ENCODE measurements around the gene NFE2L2.
A peak's percentile ranks its signal among the peaks of the same experiment; 100 is the strongest.
"Not testable (repeated sequence)": the region's sequence is repeated elsewhere in the genome, so short reads cannot be mapped to it uniquely, and the experiment has no call there.

Gene NFE2L2

GRCh38 chr2:177268187-177268871 is 3.8 kb upstream of the NFE2L2 start:
- peaks cover 8% of the 10 kb centered on the region; the same call in 1 of the 2 replicates for H3K79me2 ChIP-seq (ENCODE audit: insufficient read depth, low read length)
- H3K36me3 ChIP-seq (ENCODE audit: insufficient read depth, low read length) = no peaks in the 10 kb centered on the region
- H3K27me3 ChIP-seq (ENCODE audit: insufficient read depth, low read length, poor library complexity, severe bottlenecking) = peaks cover 5% of the 10 kb centered on the region
- no peaks in the 10 kb centered on the region for H3K9me3 ChIP-seq (ENCODE audit: insufficient read depth, low read depth, low read length)
- no peak overlapping the region for H3K9ac ChIP-seq (ENCODE audit: low read depth, low read length, poor library complexity, severe bottlenecking)
- no peak overlapping the region for H3K4me3 ChIP-seq (ENCODE audit: low read length, poor library complexity, severe bottlenecking)
- H4K20me1 ChIP-seq (ENCODE audit: insufficient read depth, low read length, poor library complexity, severe bottlenecking) = no peaks in the 10 kb centered on the region
- no peaks in the 10 kb centered on the region for H3F3A ChIP-seq (ENCODE audit: low read depth)
- H3K9me2 ChIP-seq (replicated peaks; ENCODE audit: low read depth, low read length) = no peaks in the 10 kb centered on the region
- TF ChIP-seq EZH2phosphoT487 (IDR thresholded peaks at IDR 0.05; ENCODE audit: borderline replicate concordance) (no peak), CTCF (conservative IDR thresholded peaks at IDR 0.05; ENCODE audit: low read length) (no peak)
- H2AFZ ChIP-seq (ENCODE audit: low read length) = no peak overlapping the region
- H3K4me2 ChIP-seq (ENCODE audit: low read depth, low read length, poor library complexity, severe bottlenecking) = no peak overlapping the region
- H3K4me1 ChIP-seq (ENCODE audit: insufficient read depth, low read length, poor library complexity, severe bottlenecking) = peaks cover 29% of the 10 kb centered on the region

- not testable (repeated sequence) for H3K36me3 ChIP-seq (ENCODE audit: insufficient read depth, low read length); H3K27me3 ChIP-seq (ENCODE audit: insufficient read depth, low read length, poor library complexity, severe bottlenecking); H2AFZ ChIP-seq (ENCODE audit: low read length); H3K9me3 ChIP-seq (ENCODE audit: insufficient read depth, low read depth, low read length); H3K9me2 ChIP-seq (replicated peaks; ENCODE audit: low read depth, low read length); H3K9ac ChIP-seq (ENCODE audit: low read depth, low read length, poor library complexity, severe bottlenecking); H3F3A ChIP-seq (ENCODE audit: low read depth); H3K4me3 ChIP-seq (ENCODE audit: low read length, poor library complexity, severe bottlenecking); H3K4me2 ChIP-seq (ENCODE audit: low read depth, low read length, poor library complexity, severe bottlenecking)
- Histone ChIP-seq H4K20me1 (ENCODE audit: insufficient read depth, low read length, poor library complexity, severe bottlenecking) (peaks cover 14% of the 10 kb centered on the region), H3K79me2 (ENCODE audit: insufficient read depth, low read length) (peaks cover 22% of the 10 kb centered on the region), H3K4me1 (ENCODE audit: insufficient read depth, low read length, poor library complexity, severe bottlenecking) (peaks cover 30% of the 10 kb centered on the region)
Measured at GRCh38 chr2:177266955-177267354, 2.4 kb upstream of the NFE2L2 start.

DNA sequence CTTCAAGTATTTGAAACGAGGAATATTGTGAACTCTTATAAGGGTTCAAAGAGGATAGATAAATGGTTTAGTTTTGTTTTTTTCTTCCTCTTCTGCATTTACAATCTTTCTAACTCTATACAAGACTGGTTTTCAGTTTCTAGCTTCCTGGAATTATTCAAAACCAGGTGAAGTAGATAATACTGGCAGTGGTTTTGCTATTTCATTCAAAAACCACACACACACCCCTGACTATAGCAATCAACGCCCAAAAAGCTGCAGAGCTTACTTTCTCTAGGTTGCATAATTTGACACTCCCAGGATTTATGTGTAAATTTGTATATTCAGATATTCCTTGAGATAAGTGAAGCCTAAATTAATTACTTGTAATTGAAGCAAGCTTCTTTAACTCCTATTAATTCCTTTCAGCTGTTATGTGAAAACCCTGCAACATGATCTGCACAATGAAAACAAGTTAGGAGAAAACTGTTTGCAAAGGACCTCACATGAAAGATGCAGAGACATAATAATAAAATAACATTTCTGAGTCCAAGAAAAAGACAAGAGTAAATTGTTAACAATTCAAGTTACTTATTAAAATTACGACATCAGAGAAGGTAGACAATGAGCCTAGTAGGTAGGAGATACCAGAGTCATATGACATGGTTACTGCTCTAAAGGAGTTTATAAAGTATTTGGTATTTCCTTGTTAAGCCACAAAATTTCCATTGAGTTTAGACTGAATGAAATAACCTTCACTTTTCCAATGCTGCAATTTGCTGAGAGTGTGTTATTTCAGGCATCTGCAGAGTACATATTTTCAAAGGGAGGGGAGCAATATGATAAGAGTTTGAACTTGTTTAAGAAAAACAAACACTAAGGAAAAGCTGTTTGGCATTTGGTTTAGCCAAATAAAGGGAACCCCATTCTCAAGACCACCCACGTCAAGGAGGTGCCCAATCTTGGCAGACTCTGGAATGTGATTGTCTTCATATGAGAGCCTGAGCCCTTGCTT is 1.6 kb upstream of the NFE2L2 start:
- peaks cover 22% of the 10 kb centered on the region for H4K20me1 ChIP-seq (ENCODE audit: insufficient read depth, low read length, poor library complexity, severe bottlenecking)
- peak overlapping the region; percentile 85 for H3K4me2 ChIP-seq (ENCODE audit: low read depth, low read length, poor library complexity, severe bottlenecking)
- TF ChIP-seq CTCF (conservative IDR thresholded peaks at IDR 0.05; ENCODE audit: low read length) (no peak), EZH2phosphoT487 (IDR thresholded peaks at IDR 0.05; ENCODE audit: borderline replicate concordance) (no peak)
- no peaks in the 10 kb centered on the region for H3K9me2 ChIP-seq (replicated peaks; ENCODE audit: low read depth, low read length)
- no peaks in the 10 kb centered on the region for H3K9me3 ChIP-seq (ENCODE audit: insufficient read depth, low read depth, low read length)
- H3K4me3 ChIP-seq (ENCODE audit: low read length, poor library complexity, severe bottlenecking) = peak overlapping the region; percentile 92
- peaks cover 30% of the 10 kb centered on the region for H3K79me2 ChIP-seq (ENCODE audit: insufficient read depth, low read length)
- no peaks in the 10 kb centered on the region for H3F3A ChIP-seq (ENCODE audit: low read depth)
- H3K4me1 ChIP-seq (ENCODE audit: insufficient read depth, low read length, poor library complexity, severe bottlenecking) = peaks cover 36% of the 10 kb centered on the region
- H3K36me3 ChIP-seq (ENCODE audit: insufficient read depth, low read length) = no peaks in the 10 kb centered on the region
- H2AFZ ChIP-seq (ENCODE audit: low read length) = peak overlapping the region; percentile 83; the same call in 1 of the 2 replicates
- H3K27me3 ChIP-seq (ENCODE audit: insufficient read depth, low read length, poor library complexity, severe bottlenecking) = peaks cover 5% of the 10 kb centered on the region
- peak overlapping the region; percentile 98 for H3K9ac ChIP-seq (ENCODE audit: low read depth, low read length, poor library complexity, severe bottlenecking)

Data from Loucy (cell line).